ENCODE results near the gene EDARADD.
"Not testable (repeated sequence)": the region's sequence is repeated elsewhere in the genome, so short reads cannot be mapped to it uniquely, and the experiment has no call there.

EDARADD gene

DNA sequence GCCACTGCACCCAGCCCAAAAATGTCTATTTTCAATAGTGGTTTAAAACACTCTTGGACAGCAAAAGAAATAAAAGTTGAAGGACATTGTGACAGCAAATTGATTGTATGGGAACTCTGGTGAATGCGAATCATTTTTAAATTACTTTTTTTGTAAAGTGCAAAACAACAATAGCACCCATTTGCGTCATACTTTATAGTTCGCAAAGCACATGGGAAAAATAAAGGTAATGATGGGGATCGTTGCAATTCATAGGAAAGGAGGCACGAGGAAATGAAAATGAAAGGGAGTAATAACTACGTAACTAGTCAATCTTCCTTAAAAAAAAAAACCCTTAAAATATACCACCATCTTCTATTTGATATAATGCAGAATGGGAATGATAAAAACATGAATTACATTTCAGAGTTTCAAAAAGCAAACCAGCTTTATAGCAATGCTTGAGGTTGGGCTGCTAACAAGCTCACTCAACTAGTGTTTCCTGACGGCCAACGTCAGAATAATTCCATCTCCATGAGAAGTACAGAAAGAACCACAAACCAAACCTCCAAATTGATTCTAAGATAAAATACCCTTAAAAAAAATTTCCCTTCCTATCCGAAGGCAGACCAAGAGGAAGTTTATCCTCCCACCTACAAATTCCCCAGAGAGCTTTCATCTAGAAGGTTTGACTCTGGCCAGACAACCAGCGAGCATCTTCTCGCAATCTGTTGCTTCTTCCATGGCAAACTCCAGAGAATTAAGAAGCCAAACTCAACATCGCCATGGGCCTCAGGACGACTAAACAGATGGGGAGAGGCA is at the start of gene EDARADD:
Gene EDARADD, plus strand, starts transcription at position 606 of the 801 bp plus-strand sequence. Its CDS starts 159 bp downstream, at position 765.
- DNase-seq, result no peak

DNA sequence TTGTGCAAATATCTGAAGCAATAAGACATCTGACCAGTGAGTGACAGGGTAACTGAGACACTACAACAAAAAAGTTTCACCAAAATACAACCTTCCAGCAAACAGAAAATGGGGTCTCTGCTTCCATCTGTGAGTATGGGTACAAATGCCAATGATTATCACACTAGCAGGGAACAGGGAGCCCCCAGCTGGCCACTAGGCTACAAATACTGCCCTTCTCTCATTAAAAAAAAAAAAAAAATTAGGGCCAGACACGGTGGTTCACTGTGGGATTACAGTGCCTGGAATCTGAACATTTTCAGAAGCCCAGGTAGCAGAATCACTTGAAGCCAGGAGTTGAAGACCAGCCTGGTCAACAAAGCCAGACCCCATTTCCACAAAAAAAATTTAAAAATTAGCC is 48.4 kb upstream of the EDARADD start:
- DNase-seq, result no peak

DNA sequence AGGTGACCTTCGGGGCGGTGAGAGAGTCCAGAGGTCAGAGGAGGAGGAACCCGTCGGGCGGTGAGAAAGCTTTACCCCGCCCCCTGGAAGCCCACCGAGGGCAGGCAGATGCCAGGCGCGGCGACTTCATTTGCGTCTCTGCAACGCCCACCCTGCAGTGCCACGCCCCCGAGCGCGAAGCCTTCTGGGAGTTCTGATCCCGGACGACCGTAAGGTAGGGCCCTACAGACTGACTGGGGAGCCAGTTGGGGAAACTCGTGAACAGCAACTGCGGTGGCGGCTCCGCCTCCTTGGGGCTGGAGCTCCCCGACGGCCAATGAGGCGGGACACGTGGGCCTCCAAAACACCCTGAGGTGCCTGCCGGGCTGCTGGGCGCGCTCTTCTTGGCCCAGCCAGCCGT is 46.0 kb upstream of the EDARADD start:
- DNase-seq, result no peak

DNA sequence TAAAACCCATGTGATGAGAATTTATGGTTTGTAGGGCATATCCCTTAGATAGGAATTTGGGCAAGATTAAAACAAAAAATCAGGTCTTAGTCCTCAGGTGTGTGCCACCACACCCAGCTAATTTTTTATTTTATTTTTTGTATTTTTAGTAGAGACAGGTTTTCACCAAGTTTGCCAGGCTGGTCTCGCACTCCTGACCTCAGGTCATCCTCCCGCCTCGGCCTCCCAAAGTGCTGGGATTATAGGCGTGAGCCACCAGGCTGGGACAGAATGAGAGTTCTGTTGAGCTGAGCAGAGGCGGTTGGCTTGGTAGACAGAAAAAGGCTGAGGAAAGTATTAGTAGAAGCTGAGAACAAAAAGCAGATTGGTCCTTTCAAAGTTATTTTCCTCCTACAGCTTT is 43.8 kb upstream of the EDARADD start:
- DNase-seq, result no peak

GRCh38 chr1:236351875-236352573 is 42.1 kb upstream of the EDARADD start:
- no peak for DNase-seq

DNA sequence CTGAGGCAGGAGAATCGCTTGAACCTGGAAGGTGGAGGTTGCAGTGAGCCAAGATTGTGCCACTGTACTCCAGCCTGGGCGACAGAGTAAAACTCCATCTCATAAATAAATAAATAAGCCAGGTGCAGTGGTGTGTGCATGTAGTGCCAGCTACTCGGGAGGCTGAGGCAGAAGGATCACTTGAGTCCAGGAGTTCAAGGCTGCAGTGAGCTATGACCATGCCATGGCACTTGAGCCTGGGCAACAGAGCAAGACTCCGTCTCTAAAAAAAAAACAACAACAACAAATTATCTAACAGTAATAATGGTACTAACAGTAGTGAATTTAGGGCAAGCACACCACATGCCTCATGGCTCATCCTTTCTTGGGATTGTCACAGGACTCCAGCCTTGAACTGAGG is 41.3 kb upstream of the EDARADD start:
- DNase-seq, result not testable (repeated sequence)

GRCh38 chr1:236353813-236354212 is 40.3 kb upstream of the EDARADD start:
- no peak for DNase-seq

- no peak for DNase-seq
Observed at GRCh38 chr1:236354330-236355147, 39.5 kb upstream of the EDARADD start.

GRCh38 chr1:236356141-236356540 is 37.9 kb upstream of the EDARADD start:
- DNase-seq, result no peak

DNA sequence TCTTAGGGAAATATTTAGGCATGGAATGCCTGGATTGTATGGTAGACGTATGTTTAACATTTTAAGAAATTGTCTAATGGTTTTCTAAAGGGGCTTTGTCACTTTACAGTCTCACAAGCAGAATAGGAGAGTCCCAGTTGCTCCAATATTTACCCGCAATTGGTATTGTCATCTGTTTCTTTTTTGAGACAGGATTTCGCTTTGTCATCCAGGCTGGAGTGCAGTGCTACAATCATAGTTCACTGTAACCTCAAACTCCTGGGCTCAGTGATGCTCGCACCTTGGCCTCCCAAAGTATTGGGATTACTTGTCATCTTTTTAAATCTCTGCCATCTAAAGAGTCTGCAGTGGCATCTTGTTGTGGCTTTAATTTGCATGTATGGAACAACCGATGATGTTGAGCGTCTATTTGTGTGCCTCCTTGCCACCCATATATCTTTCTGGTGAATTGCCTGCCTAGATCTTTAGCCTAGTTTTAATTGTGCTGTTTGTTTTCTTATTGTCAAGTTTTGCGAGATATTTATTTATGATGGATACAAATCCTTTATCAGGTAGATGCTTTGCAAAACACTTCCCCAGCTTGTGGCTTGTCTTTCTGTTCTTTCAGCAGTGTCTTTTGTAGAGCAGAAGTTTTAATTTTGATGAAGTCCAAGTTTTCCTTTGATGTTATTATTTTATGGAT is 32.0 kb upstream of the EDARADD start:
- DNase-seq, result no peak

GRCh38 chr1:236363237-236363636 is 30.8 kb upstream of the EDARADD start:
- no peak for DNase-seq

DNA sequence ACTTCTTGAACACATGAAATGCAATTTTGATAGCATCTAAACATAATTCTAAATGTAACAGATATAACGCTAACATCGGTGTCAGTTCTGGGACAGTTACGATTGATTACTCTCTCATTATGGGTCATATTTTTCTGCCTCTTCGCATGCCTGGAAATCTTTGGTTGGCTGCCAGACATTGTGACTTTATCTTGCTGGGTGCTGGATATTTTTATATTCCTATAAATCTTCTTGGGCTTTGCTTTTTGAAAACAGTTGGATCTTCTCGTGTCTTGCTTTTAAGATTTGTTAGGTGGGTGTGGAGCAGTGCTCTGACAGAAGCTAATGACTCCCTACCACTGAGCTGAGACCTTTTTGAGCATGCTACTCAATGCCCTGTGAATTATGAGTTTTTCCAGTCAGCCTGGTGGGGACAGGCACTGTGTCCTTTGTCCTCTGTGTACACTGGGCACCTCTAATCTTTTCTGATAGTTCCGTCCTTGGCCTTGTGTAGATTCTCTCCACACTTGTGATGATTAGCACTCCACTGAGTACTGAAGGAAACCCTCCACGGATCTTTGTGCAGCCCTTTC is 28.0 kb upstream of the EDARADD start:
- no peak for DNase-seq

DNA sequence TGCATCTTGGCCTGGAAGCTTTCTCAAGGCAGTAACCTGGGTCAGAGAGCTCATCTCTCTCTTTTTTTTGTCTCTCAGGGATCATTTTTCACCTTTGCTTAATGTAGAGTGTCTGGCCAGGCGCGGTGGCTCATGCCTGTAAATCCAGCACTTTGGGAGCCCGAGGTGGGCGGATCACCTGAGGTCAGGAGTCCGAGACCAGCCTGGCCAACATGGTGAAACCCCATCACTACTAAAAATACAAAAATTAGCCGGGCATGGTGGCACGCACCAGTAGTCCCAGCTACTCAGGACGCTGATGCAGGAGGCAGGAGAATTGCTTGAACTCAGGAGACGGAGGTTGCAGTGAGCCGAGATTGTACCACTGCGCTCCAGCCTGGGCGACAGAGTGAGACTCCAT is 27.4 kb upstream of the EDARADD start:
- DNase-seq, result not testable (repeated sequence)

GRCh38 chr1:236370420-236370819 is 23.7 kb upstream of the EDARADD start:
- no peak for DNase-seq

DNA sequence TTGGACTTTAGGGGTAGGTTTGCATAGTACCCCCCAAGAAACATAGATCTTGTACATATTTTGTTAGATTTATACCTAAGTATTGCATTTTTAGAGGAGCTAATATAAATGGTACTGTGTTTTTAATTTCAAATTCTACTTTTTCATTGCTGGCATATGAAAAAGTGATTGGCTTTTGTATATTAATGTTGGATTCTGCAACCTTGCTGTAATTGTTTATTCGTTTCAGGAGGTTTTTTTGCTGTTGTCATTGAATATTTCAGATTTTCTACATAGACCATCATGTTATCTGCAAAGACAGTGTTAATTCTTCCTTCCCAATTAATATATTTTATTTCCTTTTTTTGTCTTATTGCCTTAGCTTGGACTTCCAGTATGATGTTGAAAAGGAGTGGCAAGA is 23.0 kb upstream of the EDARADD start:
- no peak for DNase-seq

DNA sequence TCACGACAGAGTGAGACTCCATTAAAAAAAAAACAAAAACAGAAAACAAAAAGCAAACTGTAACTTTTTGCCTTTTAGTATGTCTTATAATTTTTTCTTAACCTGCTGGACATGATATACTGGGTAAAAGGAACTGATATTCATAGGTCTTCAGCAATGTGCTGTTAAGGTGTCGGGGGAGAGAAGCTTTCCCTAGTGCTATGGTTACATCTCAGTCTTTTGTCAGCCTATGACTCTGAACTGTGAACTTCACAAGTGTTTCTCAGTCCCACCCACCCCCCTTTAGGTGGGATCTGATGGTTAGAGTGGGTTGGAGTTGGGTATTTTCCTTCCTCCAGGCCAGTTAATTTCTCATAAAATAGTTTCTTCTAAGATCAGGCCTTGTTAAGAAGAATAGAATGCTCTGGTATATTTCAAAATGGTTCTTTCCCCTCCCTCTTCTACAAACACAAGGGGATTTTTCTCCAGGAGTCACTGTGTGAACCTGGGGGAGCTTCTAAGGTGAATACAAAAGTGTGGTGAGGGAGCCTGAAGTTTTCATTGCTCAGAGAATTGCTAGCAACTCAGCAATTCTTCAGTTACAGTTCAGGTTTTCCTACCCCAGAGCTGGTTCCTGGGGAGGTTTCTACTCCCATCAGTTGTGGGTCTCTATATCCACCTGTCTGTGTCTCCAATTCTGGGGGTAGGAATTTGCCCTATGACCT is 16.1 kb upstream of the EDARADD start:
- no peak for DNase-seq

DNA sequence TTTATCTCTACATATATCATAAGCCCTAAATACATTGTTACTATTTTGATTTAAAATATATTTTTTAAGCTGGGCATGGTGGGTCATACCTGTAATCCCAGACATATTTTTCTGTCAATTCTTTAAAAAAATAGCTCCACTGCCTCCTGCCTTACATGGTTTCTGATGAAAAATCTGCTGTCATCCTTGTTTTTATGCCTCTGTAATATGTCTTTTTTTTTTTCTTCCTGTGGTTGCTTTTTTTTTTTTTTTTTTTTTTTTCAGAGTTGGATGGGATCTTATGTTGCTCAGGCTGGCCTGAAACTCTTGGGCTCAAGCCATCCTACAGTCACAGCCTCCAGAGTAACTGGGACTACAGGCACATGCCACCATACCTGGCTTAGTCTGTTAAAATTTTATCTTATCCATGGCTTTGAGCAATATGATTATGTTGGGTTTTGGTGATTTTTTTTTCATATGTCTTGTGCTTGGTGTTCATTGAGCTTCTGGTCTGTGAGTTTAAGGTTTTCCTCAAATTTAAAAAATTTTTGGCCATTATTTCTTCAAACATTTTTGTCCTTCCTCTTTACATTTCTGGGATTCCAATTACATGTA is 12.4 kb upstream of the EDARADD start:
- no peak for DNase-seq

DNA sequence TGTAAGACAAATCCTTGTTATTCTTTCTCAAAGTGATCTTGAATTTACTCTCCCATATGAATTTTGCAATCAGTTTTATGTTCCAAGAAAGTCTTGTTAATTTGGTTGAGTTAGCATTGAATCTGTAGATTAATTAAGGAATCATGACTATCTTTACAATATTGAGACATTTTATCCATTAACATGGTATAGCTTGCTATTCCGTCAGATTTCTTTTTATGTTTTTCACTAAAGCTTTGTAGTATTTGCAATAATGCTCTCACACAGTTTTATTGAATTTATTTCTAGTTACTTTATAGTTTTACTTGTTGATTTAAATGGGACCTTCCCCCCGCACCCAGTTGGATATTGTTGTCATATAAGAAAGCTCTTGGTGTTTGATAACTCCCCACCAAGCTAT is 5.8 kb upstream of the EDARADD start:
- DNase-seq, result no peak

DNA sequence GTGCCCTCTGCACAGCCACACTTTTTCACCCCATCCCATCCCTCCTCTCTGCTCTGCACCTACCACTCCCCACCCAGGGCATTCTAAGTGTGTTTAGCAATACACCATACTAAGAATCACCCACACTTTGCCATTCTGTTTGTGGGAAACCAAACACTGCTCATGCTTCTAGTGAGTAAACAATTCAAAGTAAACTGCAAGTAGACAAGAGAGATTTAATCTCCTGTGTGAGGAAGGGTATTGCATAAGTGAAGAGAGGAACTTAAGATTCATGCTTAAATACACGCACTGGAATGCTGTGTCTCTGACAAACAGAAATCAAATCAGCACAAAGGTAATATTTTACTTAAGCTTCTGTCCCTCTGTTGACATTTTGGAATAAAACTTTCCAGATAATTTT is 4.8 kb upstream of the EDARADD start:
- no peak for DNase-seq

GRCh38 chr1:236391008-236391407 is 3.1 kb upstream of the EDARADD start:
- no peak for DNase-seq

DNA sequence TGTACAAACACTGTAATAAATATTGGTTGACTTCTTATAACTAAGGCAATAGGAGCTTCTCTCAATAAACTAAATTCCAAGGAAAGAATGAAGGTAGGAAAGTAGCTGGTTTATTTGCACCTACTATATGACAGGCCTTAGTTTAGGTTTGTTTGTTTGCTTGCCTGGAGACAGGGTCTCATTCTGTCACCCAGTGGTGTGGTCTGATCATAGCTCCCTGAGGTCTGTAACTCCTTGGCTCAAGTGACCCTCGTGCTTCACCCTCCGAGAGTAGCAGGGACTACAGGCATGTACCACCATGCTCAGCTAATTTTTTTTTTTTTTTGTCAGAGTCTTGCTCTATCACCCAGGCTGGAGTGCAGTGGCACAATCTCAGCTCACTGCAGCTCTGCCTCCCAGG is 1.9 kb upstream of the EDARADD start:
- no peak for DNase-seq

DNA sequence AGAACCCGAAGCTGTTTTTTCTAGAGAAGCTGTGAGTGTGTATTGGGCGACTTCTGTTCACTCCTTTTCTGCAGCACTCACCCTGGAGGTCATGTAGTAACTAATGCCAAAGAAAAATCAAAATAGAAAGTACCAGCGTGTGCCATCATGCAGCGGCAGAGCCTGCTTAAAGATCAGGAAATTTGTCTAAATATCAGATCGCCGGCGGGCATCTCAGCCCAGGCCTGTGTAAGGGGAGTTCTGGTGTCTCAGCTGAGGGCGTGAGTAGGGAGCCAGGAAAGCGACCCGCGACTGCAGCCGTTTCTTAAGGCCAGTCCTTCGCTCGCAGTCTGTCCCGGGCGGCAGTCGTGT is 768 bp downstream of the EDARADD start:
- DNase-seq, result no peak

Data from DMS 273 treated with DMSO at 0.1 percent for 48 hours (cell line).